COLO668 (cell line): Measurements from ENCODE around the gene AURKA.
"Not testable (repeated sequence)": the region's sequence is repeated elsewhere in the genome, so short reads cannot be mapped to it uniquely, and the experiment has no call there.

Experiments used
- DNase-seq: peaks from one replicate; lab custom pipeline; 2025; ENCODE audit not compliant: unreplicated experiment; lab: John Stamatoyannopoulos, UW

AURKA gene

DNA sequence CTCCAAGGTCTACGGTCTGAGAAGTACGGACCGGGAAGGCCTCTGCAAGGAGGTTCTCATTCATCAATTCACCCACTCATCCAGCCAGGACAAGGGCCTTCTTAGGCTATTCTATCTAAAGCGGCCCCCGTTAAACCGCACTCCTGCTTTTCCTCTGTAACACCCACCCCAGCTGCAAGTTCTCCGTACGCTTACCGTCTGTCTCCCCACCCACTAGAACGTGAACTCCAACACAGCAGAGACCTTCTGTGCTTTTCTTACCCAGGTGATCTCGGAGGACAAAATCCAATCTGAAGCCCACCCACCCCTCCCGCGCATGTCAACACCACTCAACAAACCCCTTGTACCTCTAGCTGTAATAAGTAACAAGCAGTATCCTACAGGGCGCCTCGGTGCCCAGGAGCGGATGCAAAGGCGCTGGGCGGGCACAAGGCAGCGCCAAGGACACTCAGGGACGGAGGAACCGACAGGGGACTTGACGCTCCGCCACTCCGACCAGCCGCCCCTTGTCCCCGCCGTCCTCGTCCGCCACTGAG is 351 bp downstream of the AURKA start:
- no peak for DNase-seq

DNA sequence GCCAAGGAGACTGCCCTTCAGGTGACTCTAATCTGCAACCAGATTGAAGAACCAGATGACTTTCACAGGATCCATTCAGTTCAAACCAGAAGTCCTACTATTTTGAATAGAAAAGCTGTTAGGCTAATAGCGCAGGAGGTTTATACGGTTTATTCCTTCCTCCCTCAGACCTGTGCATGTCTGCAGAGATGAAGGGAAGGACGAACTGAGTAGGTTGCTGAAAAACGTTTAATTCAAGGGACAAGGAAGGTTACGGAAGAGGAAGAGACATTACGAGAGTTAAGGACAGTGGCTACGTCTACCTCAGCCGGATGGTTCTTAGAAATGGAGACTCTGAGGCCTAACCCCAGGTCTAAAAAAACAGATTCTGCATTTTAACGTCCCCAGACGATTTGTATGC is 978 bp downstream of the AURKA start:
- no peak for DNase-seq

- DNase-seq = not testable (repeated sequence)
Observed at GRCh38 chr20:56390396-56390795, 1.6 kb downstream of the AURKA start.

DNA sequence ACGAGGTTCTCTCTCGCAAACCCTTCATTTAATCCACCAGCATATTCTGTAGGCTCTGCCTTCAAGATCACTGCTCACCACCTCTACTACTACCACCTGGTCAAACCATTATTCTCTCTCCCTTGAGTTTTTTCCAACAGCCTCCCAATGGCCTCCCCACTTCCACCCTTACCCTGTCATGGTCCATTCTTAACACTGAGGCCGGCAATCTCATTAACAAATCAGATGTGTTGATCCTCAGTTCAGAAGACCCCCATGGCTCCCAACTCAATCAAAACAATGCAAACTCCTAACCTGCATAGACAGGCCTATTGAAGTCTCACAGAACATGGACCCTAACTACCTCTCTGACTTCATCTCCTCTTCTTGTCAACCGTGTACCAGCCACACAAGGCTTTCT is 2.2 kb downstream of the AURKA start:
- DNase-seq = no peak

GRCh38 chr20:56388882-56389281 is 3.1 kb downstream of the AURKA start:
- no peak for DNase-seq

DNA sequence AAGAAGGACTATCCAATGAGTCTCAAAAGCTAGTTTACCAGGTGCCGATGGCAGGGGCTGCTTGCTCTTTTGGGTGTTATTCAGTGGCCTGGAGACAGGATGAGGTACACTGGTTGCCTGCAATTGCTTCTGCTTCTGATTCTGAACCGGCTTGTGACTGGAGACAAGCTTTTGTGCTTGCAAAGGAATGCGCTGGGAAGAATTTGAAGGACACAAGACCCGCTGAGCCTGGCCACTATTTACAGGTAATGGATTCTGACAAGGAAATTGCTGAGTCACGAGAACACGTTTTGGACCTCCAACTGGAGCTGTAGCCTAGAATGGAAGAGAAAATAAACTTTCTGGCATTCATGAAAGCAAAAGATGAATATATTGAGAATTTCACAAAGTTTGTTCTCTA is 5.8 kb downstream of the AURKA start:
- DNase-seq = no peak

DNA sequence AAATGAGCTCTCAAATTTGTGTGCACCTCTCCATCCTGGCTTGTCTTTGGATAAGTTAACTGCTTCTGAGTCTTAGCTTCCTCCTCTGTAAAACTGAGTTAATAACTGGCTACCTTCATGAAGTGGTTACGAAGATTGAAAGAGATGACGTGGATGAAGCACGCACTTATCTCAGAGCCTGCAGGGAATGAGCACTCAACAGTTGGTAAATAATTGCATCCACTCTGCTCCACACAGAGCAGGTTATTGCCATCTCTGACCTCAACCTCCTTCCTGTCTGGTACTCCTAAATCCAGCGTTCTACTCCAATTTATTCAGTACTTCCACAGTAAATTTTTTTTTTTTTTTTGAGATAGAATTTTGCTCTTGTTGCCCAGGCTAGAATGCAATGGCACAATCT is 6.9 kb downstream of the AURKA start:
- DNase-seq = no peak

GRCh38 chr20:56383334-56383733 is 8.7 kb downstream of the AURKA start:
- DNase-seq = no peak

DNA sequence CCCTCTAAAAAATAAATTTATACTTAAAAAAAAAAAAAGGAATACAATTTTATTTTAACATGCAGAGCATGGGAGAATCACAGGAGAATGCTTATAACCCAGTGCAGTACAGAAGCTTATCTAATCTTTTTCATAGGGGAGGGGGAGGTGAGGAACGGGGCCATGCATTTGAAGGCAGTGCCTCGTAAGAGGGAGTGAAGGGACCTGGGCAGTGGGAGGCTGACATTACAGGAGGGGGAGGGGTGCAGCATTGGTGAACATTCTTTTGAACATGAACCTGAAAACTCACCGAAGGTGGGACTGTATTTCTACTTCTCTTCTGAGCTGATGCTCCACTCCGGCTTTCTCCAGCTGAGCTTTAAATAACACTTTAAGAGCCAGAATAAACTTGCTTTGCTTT is 9.3 kb downstream of the AURKA start:
- no peak for DNase-seq

GRCh38 chr20:56381501-56381900 is 10.5 kb downstream of the AURKA start:
- no peak for DNase-seq

DNA sequence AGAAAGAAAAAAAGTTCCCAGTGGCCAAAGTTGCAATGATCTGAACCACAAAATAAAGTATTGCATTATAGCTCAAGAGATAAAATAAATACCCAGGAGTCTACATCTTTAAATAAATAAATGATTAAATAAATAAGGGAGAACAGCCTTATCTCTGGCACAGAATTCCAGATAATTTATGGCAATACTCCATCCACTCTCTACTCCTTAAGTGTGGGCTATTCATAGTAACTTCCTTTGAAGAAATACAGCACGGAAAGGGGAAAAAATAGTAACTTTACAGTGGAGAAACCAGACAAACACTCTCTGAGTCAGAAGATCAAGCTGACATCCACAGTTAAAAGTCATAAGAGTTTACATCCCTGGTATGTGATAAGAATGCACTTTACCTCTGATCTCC is 11.6 kb downstream of the AURKA start:
- no peak for DNase-seq

- no peak for DNase-seq
Observed at GRCh38 chr20:56378386-56378785, 13.6 kb downstream of the AURKA start.

DNA sequence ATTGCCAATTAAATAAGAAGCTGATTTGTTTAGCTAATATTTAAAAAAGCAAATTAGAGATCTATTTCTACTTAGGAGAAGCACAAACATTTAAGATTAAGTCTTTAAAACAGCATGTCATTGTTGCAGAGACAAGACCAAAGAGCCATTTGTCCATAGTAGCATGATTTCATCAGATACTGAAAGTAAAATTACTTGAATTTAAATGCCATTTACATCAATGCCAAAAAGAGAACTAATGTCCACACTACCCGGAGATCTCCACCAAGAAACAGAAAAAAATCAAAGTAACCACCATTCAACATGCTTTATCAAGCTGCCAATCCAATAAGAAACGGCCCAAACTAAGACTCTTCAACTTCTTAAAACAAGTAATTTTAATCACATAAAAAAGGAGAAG is 15.7 kb downstream of the AURKA start:
- DNase-seq = no peak

- DNase-seq = no peak
Observed at GRCh38 chr20:56373942-56374341, 18.1 kb downstream of the AURKA start.

GRCh38 chr20:56372850-56373249 is 19.2 kb downstream of the AURKA start:
- no peak for DNase-seq

GRCh38 chr20:56371977-56372376 is 20.0 kb downstream of the AURKA start:
- DNase-seq = no peak

DNA sequence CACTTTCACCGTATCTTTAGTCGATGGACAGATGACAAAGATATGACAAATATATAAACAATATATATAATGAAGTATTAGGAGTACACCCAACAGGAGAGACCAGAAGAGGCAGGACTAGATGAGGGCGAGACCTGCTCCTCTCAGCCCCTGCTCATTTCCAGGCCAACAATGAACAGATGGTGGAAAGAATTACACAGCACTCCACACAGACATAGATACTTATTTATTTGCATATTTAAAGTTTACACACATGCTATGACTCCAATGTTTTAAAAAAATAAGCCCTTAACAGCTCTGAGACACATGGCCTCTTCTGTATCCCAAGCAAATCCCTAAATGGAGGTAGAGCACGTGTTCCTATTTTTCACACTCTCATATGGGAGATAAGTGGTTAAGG is 22.8 kb downstream of the AURKA start:
- no peak for DNase-seq

- DNase-seq = no peak
Observed at GRCh38 chr20:56368351-56369134, 23.5 kb downstream of the AURKA start.

GRCh38 chr20:56363491-56363890 is 28.5 kb downstream of the AURKA start:
- DNase-seq = no peak

- DNase-seq = peak; percentile 17
Observed at GRCh38 chr20:56362833-56363413, 29.1 kb downstream of the AURKA start.

DNA sequence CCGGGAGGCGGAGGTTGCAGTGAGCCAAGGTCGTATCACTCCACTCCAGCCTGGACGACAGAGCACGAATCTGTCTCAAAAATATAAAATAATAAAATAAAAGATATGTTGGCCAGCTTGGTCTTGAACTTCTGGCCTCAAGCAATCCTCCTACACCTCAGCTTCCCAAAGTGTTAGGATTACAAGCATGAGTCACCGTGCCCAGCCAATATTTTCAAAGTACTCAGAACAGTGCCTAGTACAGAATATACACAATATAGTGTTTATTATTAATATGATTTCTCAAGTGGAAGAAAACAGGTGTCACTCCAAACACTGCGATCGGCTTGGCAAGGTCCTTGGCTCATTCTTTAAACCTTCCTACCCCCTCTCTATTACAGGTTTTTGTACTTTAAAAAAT is 30.1 kb downstream of the AURKA start:
- no peak for DNase-seq

DNA sequence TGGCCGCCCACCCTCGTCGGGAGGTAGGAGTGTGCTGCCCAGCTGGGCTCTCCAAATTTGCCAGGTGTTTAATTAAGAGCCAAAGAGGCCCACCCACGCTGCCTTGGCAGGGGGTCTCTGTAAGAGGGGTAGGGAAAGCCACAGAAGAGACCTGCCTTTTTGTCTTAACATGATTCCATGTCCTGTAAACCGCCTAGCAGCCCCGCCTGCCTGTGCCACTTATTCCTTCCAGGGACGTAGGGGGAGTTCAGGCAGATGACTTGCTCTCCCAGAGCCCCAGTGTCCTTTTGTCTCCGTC is 31.2 kb downstream of the AURKA start:
- no peak for DNase-seq
